ENCODE data around the gene ICOS. TPM values are rescaled to one million over a fixed set of nuclear protein-coding genes. Genes with fewer than 3 reads are reported as not detected.

ICOS gene
- total and polyA plus RNA-seq, 11 donors, result 0.04 to 0.85 (median 0.27) TPM; not detected in 8

GRCh38 chr2:203893840-203894239, 42.7 kb upstream of the ICOS start:
- Histone ChIP-seq H3K27me3 (no peaks in the 10 kb centered on the region), H3K36me3 (no peaks in the 10 kb centered on the region), H3K9me3 (no peaks in the 10 kb centered on the region), H3K27ac (peak overlapping the region in 5 of 12 donors; percentile 15 to 57 (median 25)), H3K4me3 (no peak overlapping the region), H3K4me1 (peaks cover 0 to 34% (median 0%) of the 10 kb centered on the region in 12 donors)
- 84 to 93% (median 88%) methylated on average over 7 of the region's 7 CpGs for WGBS, 4 donors
- intact Hi-C loops (cut with DNase I), result no loop called here
- TF ChIP-seq, protein P1, sequence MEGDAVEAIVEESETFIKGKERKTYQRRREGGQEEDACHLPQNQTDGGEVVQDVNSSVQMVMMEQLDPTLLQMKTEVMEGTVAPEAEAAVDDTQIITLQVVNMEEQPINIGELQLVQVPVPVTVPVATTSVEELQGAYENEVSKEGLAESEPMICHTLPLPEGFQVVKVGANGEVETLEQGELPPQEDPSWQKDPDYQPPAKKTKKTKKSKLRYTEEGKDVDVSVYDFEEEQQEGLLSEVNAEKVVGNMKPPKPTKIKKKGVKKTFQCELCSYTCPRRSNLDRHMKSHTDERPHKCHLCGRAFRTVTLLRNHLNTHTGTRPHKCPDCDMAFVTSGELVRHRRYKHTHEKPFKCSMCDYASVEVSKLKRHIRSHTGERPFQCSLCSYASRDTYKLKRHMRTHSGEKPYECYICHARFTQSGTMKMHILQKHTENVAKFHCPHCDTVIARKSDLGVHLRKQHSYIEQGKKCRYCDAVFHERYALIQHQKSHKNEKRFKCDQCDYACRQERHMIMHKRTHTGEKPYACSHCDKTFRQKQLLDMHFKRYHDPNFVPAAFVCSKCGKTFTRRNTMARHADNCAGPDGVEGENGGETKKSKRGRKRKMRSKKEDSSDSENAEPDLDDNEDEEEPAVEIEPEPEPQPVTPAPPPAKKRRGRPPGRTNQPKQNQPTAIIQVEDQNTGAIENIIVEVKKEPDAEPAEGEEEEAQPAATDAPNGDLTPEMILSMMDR (IDR thresholded peaks at IDR 0.05), result no peak
- no peak for TF ChIP-seq POLR2A (IDR thresholded peaks at IDR 0.05)
- peak in 1 of 5 donors; percentile 42 for DNase-seq
- peak in 3 of 4 donors; percentile 27 to 64 (median 33) for ATAC-seq

DNA sequence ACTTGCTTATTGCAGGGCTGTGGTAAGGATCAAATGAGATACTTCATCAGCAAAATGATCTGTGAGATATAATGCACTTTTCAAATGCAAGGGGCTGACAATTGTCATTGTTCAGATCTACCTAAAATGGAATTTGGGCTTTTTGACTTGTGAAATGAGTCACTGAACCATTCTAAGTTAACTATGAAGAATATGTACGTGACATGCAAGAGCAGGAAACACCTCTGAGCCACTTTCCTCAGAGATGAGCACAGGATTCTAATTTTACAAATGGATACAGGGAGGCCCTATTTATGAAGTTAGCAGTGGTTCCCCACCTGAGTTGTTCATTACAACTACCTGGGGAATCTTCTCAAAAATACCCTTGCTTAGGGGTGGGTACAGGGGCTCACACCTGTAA, 42.3 kb upstream of the ICOS start:
- Histone ChIP-seq H3K4me1 (peaks cover 0 to 34% (median 0%) of the 10 kb centered on the region in 12 donors), H3K27ac (peak overlapping the region in 4 of 12 donors; percentile 23 to 57 (median 32)), H3K9me3 (no peaks in the 10 kb centered on the region), H3K36me3 (no peaks in the 10 kb centered on the region), H3K27me3 (no peaks in the 10 kb centered on the region), H3K4me3 (no peak overlapping the region)
- TF ChIP-seq POLR2A (IDR thresholded peaks at IDR 0.05), result no peak
- TF ChIP-seq, protein P1 (IDR thresholded peaks at IDR 0.05), result no peak
- no peak for ATAC-seq
- no peak for DNase-seq
- intact Hi-C loops (cut with DNase I), result no loop called here
- WGBS, 4 donors, result 73 to 96% (median 95%) methylated on average over 1 of the region's 1 CpG

- Histone ChIP-seq H3K27me3 (no peaks in the 10 kb centered on the region), H3K27ac (peak overlapping the region in 6 of 12 donors; percentile 6 to 85 (median 39)), H3K9me3 (peaks cover 0 to 20% (median 13%) of the 10 kb centered on the region in 12 donors), H3K4me3 (no peak overlapping the region), H3K36me3 (no peaks in the 10 kb centered on the region), H3K4me1 (peaks cover 0 to 20% (median 0%) of the 10 kb centered on the region in 12 donors)
- ATAC-seq (peak in 2 of 4 donors; percentile 40 to 49), DNase-seq (no peak)
- WGBS, 4 donors, result 34 to 56% (median 50%) methylated on average over 2 of the region's 2 CpGs
- TF ChIP-seq POLR2A (IDR thresholded peaks at IDR 0.05), result no peak
- TF ChIP-seq, protein P1 (IDR thresholded peaks at IDR 0.05), result no peak
- intact Hi-C loops (cut with DNase I), result no loop called here
Observed at GRCh38 chr2:203897544-203897943, 39.0 kb upstream of the ICOS start.

GRCh38 chr2:203898657-203899056, 37.9 kb upstream of the ICOS start:
- Histone ChIP-seq H3K4me1 (peaks cover 0 to 20% (median 0%) of the 10 kb centered on the region in 12 donors), H3K4me3 (no peak overlapping the region), H3K9me3 (peaks cover 0 to 29% (median 19%) of the 10 kb centered on the region in 12 donors), H3K27me3 (no peaks in the 10 kb centered on the region), H3K27ac (peak overlapping the region in 3 of 12 donors; percentile 9 to 85 (median 32)), H3K36me3 (no peaks in the 10 kb centered on the region)
- ATAC-seq (no peak), DNase-seq (no peak)
- intact Hi-C loops (cut with DNase I), result no loop called here
- TF ChIP-seq POLR2A (IDR thresholded peaks at IDR 0.05), result no peak
- TF ChIP-seq, protein P1 (IDR thresholded peaks at IDR 0.05), result no peak
- 73 to 81% (median 76%) methylated on average over 2 of the region's 2 CpGs for WGBS, 4 donors
